GM21390 (cell line): Measurements from ENCODE around the gene SCART1.

Experiments used
- ATAC-seq: cut with Tn5 transposase; IDR thresholded peaks from one replicate; pipeline ENCODE4 v1.9.1; 2021; ENCODE audit not compliant: unreplicated experiment

SCART1 gene

DNA sequence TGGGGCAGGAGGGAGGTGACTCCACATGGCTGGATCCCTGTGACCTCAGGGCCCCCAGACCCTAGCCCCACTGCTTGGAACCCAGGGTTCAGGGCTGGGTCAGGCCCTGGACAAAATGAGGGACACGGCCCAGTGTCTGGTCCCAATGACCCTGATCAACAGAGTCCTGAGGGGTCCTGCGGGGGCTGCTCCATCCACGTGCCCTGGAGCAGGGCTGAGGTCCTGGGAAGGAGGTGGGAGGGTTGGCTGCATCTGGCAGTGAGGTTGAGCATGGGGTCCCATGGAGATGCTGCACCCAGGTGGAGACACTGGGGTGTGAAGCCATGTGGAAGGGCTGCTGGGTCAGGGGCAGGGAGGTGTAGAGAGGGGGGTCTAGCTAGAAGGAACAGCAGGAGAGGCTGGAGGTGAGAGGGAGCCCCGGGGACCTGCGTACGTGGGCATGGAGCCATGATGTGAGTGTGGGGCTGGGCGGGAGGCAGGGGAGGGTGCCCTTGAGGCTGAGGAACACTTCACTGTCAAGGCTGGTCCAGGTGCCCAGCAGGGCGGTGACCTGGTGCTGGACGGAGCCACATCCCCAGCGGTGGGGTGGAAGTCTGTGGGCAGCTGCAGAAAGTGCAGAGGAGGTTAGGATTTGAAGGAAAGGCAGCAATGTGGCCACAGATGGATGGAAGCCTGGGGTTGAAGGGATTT lies 604 bp downstream of the SCART1 start:
- ATAC-seq: no peak

- no peak for ATAC-seq
Measured at GRCh38 chr10:133455196-133455595, 1.5 kb downstream of the SCART1 start.

DNA sequence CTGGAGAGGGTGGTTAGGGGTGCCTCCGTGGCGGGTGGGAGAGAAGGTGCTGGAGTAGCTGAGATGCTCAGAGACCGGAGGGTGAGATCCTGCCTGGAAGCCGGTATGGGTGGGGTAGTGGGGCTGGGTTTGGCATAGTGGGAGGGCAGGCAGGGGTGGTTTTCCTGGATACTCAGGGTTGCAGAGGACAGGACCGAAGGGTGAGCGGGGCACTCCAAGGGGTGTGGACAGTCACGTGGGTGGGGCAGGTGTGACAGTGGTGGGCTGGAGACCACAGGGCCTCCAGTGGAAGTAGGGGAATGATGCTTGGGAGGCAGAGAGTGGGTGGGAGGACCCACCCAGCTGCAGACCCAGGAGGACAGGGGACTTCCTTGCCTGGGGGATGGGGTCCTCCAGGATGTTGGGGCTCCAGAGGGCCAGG lies 1.9 kb downstream of the SCART1 start:
- ATAC-seq: no peak

DNA sequence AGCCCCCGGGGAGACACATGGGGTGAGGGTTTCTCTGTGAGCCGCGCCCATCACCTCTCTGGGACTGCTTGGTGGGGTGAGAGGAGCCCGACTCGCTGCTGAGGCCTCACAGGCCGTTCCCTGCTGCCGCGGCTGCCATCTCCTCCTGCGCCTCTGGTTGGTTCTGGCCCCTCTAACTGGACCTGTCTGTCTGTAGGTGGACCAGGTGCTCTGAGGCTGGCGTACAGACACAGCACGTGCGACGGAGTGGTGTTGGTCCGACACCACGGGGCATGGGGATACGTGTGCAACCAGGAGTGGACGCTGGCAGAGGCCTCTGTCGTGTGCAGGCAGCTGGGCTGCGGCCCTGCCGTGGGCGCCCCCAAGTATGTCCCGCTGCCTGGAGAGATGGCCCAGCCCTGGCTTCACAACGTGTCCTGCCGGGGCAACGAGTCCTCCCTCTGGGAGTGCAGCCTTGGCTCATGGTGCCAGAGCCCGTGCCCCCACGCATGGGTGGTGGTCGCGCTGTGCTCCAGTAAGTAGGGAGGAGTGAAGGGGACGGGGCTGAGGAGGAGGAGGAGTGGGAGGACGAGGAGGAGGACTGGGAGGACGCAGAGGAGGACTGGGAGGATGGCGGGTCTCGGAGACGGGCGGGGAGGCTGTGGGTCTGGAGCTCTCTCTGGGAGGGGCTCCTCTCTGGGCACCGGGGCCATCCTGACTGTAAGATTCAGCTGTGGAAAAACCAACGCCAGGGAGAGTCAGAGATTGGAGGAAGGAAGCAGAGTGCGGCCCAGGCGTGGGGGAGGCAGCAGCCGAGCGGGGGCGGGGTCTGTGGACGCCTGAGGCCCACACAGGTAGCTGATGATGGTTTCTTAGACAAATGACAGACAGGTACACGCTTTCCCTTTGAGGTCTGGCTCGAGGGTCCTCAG lies 2.6 kb downstream of the SCART1 start:
- ATAC-seq: no peak

- ATAC-seq: no peak
Measured at GRCh38 chr10:133457100-133457841, 3.5 kb downstream of the SCART1 start.

GRCh38 chr10:133458021-133458709 lies 4.4 kb downstream of the SCART1 start:
- ATAC-seq: no peak

GRCh38 chr10:133458710-133459453 lies 5.1 kb downstream of the SCART1 start:
- ATAC-seq: no peak

DNA sequence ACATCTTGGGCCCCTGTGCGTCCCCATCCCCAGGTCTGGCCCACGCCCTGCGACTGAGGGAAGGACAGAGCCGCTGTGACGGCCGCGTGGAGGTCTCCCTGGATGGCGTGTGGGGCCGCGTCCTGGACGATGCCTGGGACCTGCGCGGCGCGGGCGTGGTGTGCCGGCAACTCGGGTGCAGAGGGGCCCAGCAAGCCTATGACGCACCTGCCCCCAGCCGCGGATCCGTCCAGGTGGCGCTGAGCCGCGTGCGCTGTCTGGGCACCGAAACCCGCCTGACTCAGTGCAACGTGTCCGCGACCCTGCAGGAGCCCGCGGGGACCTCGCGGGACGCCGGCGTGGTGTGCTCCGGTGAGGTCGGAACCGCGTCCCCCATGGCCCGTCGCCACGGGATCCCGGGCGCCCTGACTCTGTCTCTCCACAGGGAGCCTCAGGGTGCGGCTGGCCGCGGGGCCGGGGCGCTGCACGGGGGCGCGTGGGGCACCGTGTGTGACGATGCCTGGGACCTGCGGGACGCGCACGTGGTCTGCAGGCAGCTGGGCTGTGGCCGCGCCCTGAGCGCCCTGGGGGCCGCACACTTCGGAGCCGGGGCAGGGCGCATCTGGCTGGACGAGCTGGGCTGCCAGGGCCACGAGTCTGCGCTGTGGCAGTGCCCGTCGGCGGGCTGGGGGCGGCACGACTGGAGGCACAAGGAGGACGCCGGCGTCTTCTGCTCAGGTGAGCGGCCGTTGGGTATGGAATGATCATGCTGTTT lies 5.9 kb downstream of the SCART1 start:
- ATAC-seq: no peak

- no peak for ATAC-seq
Measured at GRCh38 chr10:133460208-133460769, 6.5 kb downstream of the SCART1 start.

DNA sequence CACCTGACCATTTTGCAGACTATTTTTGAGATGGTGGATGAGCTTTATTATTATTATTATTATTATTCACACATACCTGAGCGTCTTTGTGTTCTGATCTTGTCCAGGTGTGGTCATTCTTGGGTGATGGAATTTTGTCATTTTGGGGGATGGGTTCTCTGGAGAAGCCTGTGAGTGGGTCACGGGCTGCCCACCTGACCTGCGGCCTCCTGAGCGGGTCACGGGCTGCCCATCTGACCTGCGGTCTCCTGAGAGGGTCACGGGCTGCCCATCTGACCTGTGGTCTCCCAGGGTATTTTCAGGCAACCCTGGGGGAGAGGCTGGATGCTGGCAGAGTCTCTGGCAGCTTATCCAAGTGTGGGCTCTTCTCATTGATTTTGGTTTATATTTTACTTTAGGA lies 7.3 kb downstream of the SCART1 start:
- no peak for ATAC-seq

- ATAC-seq: no peak
Measured at GRCh38 chr10:133461841-133462240, 8.1 kb downstream of the SCART1 start.

DNA sequence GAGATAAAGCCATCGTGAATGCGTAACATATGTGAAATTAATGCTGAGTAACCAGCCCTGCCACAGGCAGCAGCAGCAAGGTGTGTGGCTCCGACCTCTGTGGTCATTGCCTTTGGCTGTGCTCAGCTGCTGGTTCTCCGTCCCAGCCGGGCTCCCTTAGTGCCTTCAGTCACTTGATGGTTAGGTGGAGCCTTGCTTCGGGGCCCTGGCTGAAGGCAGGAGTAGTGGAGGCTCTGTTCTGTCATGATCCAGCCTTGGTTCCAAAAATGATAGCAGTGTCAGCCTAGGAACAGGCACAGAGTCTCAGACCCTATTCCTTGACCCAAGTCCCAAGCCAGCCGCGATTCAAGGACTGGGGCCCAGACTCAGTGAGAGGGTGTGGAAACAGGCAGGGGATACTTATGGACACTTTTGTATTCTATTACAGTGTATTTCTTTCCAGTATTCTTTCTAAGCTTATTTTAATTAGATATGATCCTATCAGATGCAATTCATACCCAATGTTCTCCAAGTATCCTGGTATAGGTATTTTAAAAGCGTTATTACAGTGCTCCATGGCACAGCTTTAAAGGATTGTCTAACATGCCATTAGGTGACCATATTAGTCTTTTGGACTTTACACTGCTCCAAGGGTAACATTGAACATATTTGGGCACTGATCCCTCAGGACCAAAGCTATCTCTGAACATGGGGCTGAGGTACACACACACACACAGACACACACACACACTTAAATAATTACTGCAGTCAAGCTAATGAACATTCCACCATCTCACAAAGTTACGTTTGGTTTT lies 9.0 kb downstream of the SCART1 start:
- no peak for ATAC-seq

- ATAC-seq: no peak
Measured at GRCh38 chr10:133464582-133465031, 10.9 kb downstream of the SCART1 start.

- ATAC-seq: no peak
Measured at GRCh38 chr10:133465191-133465949, 11.6 kb downstream of the SCART1 start.

- ATAC-seq: no peak
Measured at GRCh38 chr10:133465950-133466474, 12.3 kb downstream of the SCART1 start.

DNA sequence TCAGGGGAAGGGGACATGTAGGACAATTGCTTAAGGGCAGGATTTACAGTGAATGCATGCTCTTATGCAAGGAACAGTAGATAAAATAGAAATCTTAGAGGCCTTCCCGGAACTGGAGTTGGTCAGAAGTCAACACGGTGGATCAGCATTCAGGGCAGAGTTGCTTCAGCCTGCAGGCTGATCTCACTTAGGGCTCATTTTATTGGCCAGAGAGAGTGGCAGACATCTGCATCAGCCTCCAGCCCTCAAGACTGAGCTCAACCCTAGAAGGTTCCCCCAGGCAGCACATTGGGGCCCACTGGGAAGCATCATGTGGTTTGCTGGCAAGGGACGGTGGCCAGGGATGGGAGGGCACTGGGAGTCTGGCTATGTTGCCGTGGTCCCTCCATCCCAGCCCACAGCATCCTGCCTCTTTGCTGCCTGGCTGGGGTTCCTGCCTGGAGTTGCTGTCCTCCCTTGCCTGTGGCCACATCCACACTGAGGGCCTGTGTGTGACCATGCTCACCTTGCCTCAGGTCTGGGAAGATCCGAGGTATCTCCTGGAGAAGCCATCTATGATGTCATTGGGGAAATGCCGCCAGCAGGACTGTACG lies 13.0 kb downstream of the SCART1 start:
- ATAC-seq: no peak
